ENCODE measurements around the gene CBFA2T2. TPM values are rescaled to one million over a fixed set of nuclear protein-coding genes. Genes with fewer than 3 reads are reported as not detected.

The CBFA2T2 gene
- total RNA-seq, 6 donors from 2014 or later, result 10.0 to 35.6 (median 16.2) TPM

DNA sequence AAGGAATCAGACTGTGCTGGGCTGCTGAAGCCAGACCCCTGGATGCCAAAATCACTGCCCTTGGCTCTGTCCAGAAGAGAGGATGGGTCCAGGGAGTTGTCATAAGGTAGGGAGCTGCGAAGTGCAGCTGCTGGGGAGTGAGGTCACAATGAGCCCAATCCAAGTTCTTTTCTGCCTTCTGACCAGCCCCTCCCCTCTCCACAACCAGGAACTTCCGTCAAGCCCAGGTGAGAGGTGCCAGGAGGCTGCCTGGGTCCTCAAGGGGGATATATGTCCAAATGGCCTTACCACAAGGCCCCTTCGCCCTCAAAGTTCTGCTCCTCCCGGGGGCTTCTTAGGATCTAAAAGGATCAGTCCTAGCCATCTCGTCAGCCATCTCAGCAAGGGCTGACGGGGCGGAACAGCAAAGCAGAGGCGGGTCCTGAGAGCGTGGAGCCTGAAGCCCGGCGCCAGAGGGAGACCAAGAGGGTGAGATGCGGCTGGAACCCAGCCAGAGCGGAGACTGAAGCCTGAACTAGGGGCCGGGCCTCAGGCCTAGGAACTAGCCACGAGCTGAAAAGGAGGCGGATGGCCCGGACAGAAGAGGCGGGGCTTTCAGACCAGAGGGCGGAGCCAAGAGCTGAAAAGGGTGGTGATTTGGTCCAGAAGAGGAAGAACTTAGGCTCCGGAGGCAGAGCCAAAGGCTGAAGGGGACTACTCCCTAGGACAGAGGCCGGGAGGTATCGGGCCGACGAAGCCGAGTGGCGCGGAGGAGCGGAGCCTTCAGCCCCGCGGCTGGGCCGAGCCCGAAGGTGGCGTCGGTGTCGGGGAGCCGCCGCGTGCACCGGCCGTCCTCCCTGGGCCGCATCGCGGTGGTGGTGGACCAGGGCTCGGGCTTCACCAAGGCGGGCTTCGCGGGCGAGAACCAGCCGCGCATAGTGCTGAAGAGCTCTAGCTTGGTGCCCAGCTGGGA, 176.7 kb downstream of the CBFA2T2 start, which contains the start of gene ACTL10:
TSS of gene ACTL10 (plus strand) at position 651 of the 952 bp plus-strand sequence. CDS start 555 bp downstream, outside the sequence.
- ATAC-seq (ENCODE audit: low FRiP score in 2 of 2), result peak; percentile 90 to 93
- WGBS, 2 donors, result 3 to 18% methylated on average over 26 to 40 of the region's 50 CpGs
- no peaks in the 10 kb centered on the region for H3K36me3 ChIP-seq
- H3K9me3 ChIP-seq, result no peaks in the 10 kb centered on the region
- peak within 1 kb of the TSS; percentile 76 to 92 (median 88) for H3K27ac ChIP-seq
- peaks cover 31 to 58% (median 47%) of the 10 kb centered on the region in 4 donors for H3K4me1 ChIP-seq
- peak within 1 kb of the TSS; percentile 18 to 78 (median 61) for H3K4me3 ChIP-seq
- TF ChIP-seq POLR2A (IDR thresholded peaks at IDR 0.05) (peak in 3 of 4 donors; percentile 44 to 92 (median 91)), POLR2AphosphoS5 (IDR thresholded peaks at IDR 0.05) (peak; percentile 7 to 79), EP300 (IDR thresholded peaks at IDR 0.05) (no peak)
- TF ChIP-seq, protein P1, sequence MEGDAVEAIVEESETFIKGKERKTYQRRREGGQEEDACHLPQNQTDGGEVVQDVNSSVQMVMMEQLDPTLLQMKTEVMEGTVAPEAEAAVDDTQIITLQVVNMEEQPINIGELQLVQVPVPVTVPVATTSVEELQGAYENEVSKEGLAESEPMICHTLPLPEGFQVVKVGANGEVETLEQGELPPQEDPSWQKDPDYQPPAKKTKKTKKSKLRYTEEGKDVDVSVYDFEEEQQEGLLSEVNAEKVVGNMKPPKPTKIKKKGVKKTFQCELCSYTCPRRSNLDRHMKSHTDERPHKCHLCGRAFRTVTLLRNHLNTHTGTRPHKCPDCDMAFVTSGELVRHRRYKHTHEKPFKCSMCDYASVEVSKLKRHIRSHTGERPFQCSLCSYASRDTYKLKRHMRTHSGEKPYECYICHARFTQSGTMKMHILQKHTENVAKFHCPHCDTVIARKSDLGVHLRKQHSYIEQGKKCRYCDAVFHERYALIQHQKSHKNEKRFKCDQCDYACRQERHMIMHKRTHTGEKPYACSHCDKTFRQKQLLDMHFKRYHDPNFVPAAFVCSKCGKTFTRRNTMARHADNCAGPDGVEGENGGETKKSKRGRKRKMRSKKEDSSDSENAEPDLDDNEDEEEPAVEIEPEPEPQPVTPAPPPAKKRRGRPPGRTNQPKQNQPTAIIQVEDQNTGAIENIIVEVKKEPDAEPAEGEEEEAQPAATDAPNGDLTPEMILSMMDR (IDR thresholded peaks at IDR 0.05), result peak in 3 of 6 experiments; percentile 28 to 50 (median 42)
- DNase-seq, result peak; percentile 92 to 99
- no peaks in the 10 kb centered on the region for H3K27me3 ChIP-seq

DNA sequence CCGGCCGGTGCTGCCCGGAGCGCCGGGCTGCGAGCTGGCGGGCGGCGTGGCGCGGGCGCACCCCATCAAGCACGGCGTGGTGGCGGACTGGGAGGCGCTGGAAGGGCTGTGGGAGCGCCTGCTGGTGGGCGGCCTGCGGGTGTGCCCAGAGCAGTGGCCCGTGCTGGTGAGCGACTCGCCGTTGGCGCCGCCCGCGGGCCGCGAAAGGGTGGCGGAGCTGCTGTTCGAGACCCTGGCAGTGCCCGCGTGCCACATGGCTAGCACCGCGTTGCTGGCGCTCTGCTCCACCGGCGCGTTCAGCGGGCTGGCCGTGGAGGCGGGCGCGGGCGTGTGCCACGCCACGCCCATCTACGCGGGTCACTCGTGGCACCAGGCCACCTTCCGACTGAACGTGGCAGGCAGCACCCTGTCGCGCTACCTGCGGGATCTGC, 177.4 kb downstream of the CBFA2T2 start:
- ATAC-seq (ENCODE audit: low FRiP score in 2 of 2) (peak in 1 of 2 donors; percentile 35), DNase-seq (peak; percentile 58 to 92)
- Histone ChIP-seq H3K4me3 (peak overlapping the region; percentile 18 to 78 (median 61)), H3K27me3 (no peaks in the 10 kb centered on the region), H3K27ac (peak overlapping the region; percentile 76 to 92 (median 88)), H3K9me3 (no peaks in the 10 kb centered on the region), H3K36me3 (no peaks in the 10 kb centered on the region), H3K4me1 (peaks cover 31 to 61% (median 49%) of the 10 kb centered on the region in 4 donors)
- TF ChIP-seq EP300 (IDR thresholded peaks at IDR 0.05), result no peak
- no peak for TF ChIP-seq POLR2A (IDR thresholded peaks at IDR 0.05)
- TF ChIP-seq POLR2AphosphoS5 (IDR thresholded peaks at IDR 0.05), result no peak
- TF ChIP-seq, protein P1 (IDR thresholded peaks at IDR 0.05), result no peak
- 1% methylated on average over 34 of the region's 55 CpGs; no CpG with 5 or more reads in 1 of the 2 donors for WGBS, 2 donors

DNA sequence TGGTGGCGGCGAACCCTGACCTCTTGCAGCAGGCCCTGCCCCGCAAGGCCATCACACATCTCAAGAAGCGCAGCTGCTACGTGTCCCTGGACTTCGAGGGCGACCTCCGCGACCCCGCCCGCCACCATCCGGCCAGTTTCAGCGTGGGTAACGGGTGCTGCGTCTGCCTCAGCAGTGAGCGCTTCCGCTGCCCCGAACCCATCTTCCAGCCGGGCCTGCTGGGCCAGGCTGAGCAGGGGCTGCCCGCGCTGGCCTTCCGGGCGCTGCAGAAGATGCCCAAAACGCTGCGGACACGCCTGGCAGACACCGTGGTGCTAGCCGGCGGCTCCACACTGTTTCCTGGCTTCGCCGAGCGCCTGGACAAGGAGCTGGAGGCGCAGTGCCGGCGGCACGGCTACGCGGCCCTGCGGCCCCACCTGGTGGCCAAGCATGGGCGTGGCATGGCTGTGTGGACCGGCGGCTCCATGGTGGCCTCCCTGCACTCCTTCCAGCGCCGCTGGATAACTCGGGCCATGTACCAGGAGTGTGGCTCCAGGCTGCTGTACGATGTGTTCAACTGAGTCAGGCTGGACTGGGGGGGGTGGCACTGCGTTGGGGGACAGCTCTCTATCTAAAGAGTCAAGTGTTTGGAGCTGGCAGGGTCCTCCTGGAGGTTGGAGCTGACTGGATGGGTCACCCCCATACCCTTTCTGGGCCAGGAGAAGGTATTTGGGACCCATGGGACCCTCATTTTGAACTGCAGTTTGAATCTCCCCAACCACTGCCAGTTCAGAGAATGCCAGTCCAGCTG, 178.0 kb downstream of the CBFA2T2 start:
- Histone ChIP-seq H3K27ac (peak overlapping the region; percentile 76 to 92 (median 88)), H3K4me1 (peaks cover 28 to 64% (median 52%) of the 10 kb centered on the region in 4 donors), H3K36me3 (no peaks in the 10 kb centered on the region), H3K27me3 (no peaks in the 10 kb centered on the region), H3K9me3 (no peaks in the 10 kb centered on the region), H3K4me3 (peak overlapping the region; percentile 18 to 78 (median 61))
- 8 to 29% methylated on average over 17 to 23 of the region's 47 CpGs for WGBS, 2 donors
- DNase-seq, result peak; percentile 91 to 94
- peak; percentile 74 to 75 for ATAC-seq (ENCODE audit: low FRiP score in 2 of 2)
- peak in 1 of 4 donors; percentile 31 for TF ChIP-seq POLR2A (IDR thresholded peaks at IDR 0.05)
- peak in 1 of 2 donors; percentile 8 for TF ChIP-seq POLR2AphosphoS5 (IDR thresholded peaks at IDR 0.05)
- no peak for TF ChIP-seq EP300 (IDR thresholded peaks at IDR 0.05)
- TF ChIP-seq, protein P1 (IDR thresholded peaks at IDR 0.05), result peak; percentile 96 to 99 (median 97)

DNA sequence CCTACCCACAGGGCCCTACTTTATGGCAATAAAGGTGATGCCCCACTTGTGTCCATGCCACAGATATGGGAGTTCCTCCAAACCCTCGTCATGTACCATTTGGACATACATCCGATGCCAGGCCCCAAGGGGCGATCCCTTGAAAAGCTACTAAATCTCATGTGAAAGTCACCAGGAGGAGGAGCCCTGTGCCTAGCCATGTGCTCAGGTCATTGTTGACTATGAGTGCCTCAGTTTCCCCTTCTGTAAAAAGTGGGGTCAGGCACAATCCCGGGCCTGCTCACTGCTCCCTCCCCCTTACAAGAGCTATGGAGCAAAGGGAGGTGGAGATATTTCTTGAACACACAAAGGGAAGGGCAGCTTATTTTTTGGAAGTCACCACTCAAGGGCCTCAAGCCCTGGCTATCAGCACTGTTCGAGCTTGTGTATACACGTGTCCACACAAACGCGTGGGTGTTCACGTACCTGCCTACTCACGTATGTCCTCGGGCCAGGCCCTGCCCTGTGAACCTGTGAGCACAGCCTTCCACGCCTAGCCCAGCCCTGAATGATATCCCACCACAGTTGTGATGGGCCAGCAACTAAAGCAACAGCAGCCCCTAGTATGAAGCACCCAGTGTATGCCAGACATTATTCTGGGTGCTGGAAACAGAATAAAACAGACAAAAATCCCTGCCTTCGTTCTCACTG, 178.7 kb downstream of the CBFA2T2 start:
- no peak for DNase-seq
- Histone ChIP-seq H3K27me3 (no peaks in the 10 kb centered on the region), H3K4me3 (no peak overlapping the region), H3K9me3 (no peaks in the 10 kb centered on the region), H3K4me1 (peaks cover 30 to 65% (median 55%) of the 10 kb centered on the region in 4 donors), H3K36me3 (no peaks in the 10 kb centered on the region), H3K27ac (peak overlapping the region in 2 of 4 donors; percentile 88 to 92)
- TF ChIP-seq, protein P1 (IDR thresholded peaks at IDR 0.05), result no peak
- no peak for TF ChIP-seq POLR2AphosphoS5 (IDR thresholded peaks at IDR 0.05)
- TF ChIP-seq EP300 (IDR thresholded peaks at IDR 0.05), result no peak
- no peak for TF ChIP-seq POLR2A (IDR thresholded peaks at IDR 0.05)
- 78 to 92% methylated on average over 13 of the region's 13 CpGs for WGBS, 2 donors
- ATAC-seq (ENCODE audit: low FRiP score in 2 of 2), result no peak

Data from upper lobe of left lung (tissue), 6 donors.